Calu3 (cell line): Measurements from ENCODE around the gene UBC. TPM values are rescaled to one million over a fixed set of nuclear protein-coding genes. Genes with fewer than 3 reads are reported as not detected.

Experiments used
- BruUV-seq: library from RNA; stranded (reverse); fragments of 400-500 nt; replicated peaks from 2 replicates; lab custom pipeline; 2021; lab: Mats Ljungman, UMichigan
- CTCF ChIA-PET: fragments of 300-600 bp; sonication (Branson Sonifier 250); formaldehyde crosslinking; loops from one replicate; lab custom pipeline; 2022; ENCODE audit warnings: antibody characterized with exemption; lab: Charles Lee
- DNase-seq: peaks from one replicate; pipeline ENCODE4 v3.0.0; 2022
- H3K27ac Mint-ChIP-seq: one replicate; pipeline ENCODE4 v1.8.0; 2022; ENCODE audit warnings: mixed read lengths; ENCODE audit not compliant: unreplicated experiment
- H3K27me3 Mint-ChIP-seq: one replicate; pipeline ENCODE4 v1.8.0; 2022; ENCODE audit warnings: mixed read lengths; ENCODE audit not compliant: unreplicated experiment
- H3K36me3 Mint-ChIP-seq: one replicate; pipeline ENCODE4 v1.8.0; 2022; ENCODE audit warnings: mild to moderate bottlenecking, moderate library complexity, mixed read lengths; ENCODE audit not compliant: insufficient read depth, unreplicated experiment
- H3K4me1 Mint-ChIP-seq: one replicate; pipeline ENCODE4 v1.8.0; 2022; ENCODE audit warnings: mild to moderate bottlenecking, low read depth, mixed read lengths; ENCODE audit not compliant: unreplicated experiment
- H3K4me3 Mint-ChIP-seq: one replicate; pipeline ENCODE4 v1.8.0; 2022; ENCODE audit warnings: mild to moderate bottlenecking, low read depth, moderate library complexity, mixed read lengths; ENCODE audit not compliant: unreplicated experiment
- H3K9me3 Mint-ChIP-seq: one replicate; pipeline ENCODE4 v1.8.0; 2022; ENCODE audit warnings: low read depth, mixed read lengths; ENCODE audit not compliant: unreplicated experiment
- CTCF ChIP-seq: fragments of 200-600 bp; IDR thresholded peaks from one replicate; pipeline ENCODE4 v1.8.0; 2022; ENCODE audit warnings: antibody characterized with exemption; ENCODE audit not compliant: unreplicated experiment
- intact Hi-C: fragments of 100-400 bp; cut with micrococcal nuclease; formaldehyde crosslinking; loops from one replicate; pipeline ENCODE4 v1.10.0; 2022; ENCODE audit not compliant: unreplicated experiment
- total RNA-seq: library from RNA; stranded (reverse); gene quantifications from 2 replicates; pipeline ENCODE4 v1.2.3, GENCODE V29; 2022

The UBC gene
- total RNA-seq, 1 experiment from 2014 or later: 1,247 TPM

DNA sequence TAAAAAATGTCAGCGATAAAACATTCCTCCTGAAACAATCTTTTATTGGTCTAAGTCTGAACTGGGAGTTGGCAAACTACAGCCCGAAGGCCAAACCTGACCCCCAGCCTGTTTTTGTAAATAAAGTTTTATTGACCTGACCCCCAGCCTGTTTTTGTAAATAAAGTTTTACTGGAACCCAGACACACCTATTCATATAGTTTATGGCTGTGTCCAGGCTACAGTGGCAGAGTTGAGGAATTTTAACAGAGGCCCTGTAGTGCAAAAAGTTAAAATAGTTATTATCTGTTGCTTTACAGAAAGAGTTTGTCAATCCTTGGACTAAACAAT, 38.7 kb downstream of the UBC start:
- Mint-ChIP-seq H3K27ac (no peak overlapping the region), H3K36me3 (no peaks in the 10 kb centered on the region), H3K27me3 (no peaks in the 10 kb centered on the region), H3K4me3 (no peak overlapping the region), H3K9me3 (no peaks in the 10 kb centered on the region), H3K4me1 (peaks cover 18% of the 10 kb centered on the region)
- intact Hi-C loops: no loop called here
- CTCF ChIA-PET: no interaction called here
- DNase-seq: no peak
- TF ChIP-seq CTCF: no peak
- BruUV-seq: no TSS peak

GRCh38 chr12:124874988-124875802, 39.3 kb downstream of the UBC start:
- Mint-ChIP-seq H3K27me3 (no peaks in the 10 kb centered on the region), H3K27ac (no peak overlapping the region), H3K4me1 (peaks cover 18% of the 10 kb centered on the region), H3K4me3 (no peak overlapping the region), H3K9me3 (no peaks in the 10 kb centered on the region), H3K36me3 (no peaks in the 10 kb centered on the region)
- CTCF ChIA-PET: no interaction called here
- no peak for TF ChIP-seq CTCF
- intact Hi-C loops: no loop called here
- DNase-seq: no peak
- no TSS peak for BruUV-seq

DNA sequence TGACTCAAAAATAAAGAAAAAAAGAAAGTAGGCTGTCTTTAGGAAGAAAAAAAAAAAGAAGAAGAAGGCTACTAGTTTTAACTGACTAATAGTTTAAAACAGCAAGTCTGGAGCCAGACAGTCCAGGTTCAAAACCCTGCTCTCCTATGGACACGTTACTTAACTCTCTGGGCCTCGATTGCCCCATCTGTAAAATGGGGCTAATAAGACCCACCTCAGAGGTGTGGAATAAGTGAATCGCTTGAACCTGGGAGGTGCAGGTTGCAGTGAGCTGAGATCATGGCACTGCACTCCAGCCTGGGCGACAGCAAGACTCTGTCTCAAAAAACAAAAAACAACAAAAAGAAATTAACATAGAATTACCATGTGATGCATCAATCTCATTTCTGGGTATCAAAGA, 40.3 kb downstream of the UBC start:
- CTCF ChIA-PET: no interaction called here
- peaks cover 18% of the 10 kb centered on the region for H3K4me1 Mint-ChIP-seq
- no peaks in the 10 kb centered on the region for H3K27me3 Mint-ChIP-seq
- H3K36me3 Mint-ChIP-seq: no peaks in the 10 kb centered on the region
- BruUV-seq: no TSS peak
- no peak for DNase-seq
- intact Hi-C loops: no loop called here
- H3K9me3 Mint-ChIP-seq: no peaks in the 10 kb centered on the region
- H3K4me3 Mint-ChIP-seq: no peak overlapping the region
- no peak for TF ChIP-seq CTCF
- no peak overlapping the region for H3K27ac Mint-ChIP-seq

DNA sequence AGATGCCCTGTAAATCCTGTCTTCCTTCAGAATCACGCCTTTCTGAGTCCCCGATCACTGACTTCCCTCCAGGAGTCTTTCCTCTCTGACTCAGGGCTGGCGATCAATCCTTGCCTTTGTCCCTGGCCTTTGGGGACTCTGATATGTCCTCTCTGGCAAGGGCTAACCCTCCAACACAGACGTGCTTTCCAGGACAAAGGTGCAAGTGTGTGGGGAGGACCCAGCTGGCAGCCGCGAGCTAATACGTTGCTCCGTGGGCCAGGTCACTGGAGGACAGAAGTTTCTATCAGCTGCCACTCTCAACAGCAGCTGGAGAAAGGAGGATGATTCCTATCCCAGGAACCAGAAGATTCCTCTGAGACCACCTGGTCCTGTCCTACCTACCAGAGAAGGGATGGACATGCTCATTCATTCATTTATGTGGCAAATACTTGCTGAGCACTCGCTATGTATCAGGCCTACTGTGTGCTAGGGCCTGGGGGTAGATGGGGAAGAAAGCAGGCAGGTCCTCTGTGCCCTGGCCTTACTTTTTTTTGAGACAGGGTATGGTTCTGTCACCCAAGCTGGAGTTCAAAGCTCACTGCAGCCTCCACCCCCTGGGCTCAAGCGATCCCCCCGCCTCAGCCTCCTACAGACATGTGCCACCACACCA, 42.3 kb downstream of the UBC start:
- intact Hi-C loops: no loop called here

More for the DNA sequence above, 42.3 kb downstream of the UBC start:
- no TSS peak for BruUV-seq
- H3K4me1 Mint-ChIP-seq: peaks cover 17% of the 10 kb centered on the region
- no peaks in the 10 kb centered on the region for H3K36me3 Mint-ChIP-seq
- H3K27me3 Mint-ChIP-seq: no peaks in the 10 kb centered on the region
- H3K9me3 Mint-ChIP-seq: peaks cover 2% of the 10 kb centered on the region
- TF ChIP-seq CTCF: no peak
- CTCF ChIA-PET: no interaction called here
- DNase-seq: no peak
- H3K4me3 Mint-ChIP-seq: no peak overlapping the region
- no peak overlapping the region for H3K27ac Mint-ChIP-seq
